Endothelial cell of umbilical vein (primary cell): ENCODE data around the gene TAT. TPM values are rescaled to one million over a fixed set of nuclear protein-coding genes. Genes with fewer than 3 reads are reported as not detected.
"Not testable (repeated sequence)": the region's sequence is repeated elsewhere in the genome, so short reads cannot be mapped to it uniquely, and the experiment has no call there.

Source experiments
- BruUV-seq: library from RNA; stranded (reverse); fragments of 400-500 nt; replicated peaks from 2 replicates; lab custom pipeline; 2021; lab: Mats Ljungman, UMichigan
- CTCF ChIA-PET: fragments of 300-600, 350-600 bp; sonication (Branson Sonifier 250); formaldehyde crosslinking; loops from one replicate; lab custom pipeline; 2021; ENCODE audit warnings: antibody characterized with exemption, inconsistent platforms; lab: Charles Lee
- POLR2A ChIA-PET: fragments of 300-600, 350-600 bp; sonication (Branson Sonifier 250); formaldehyde crosslinking; loops from one replicate; lab custom pipeline; 2021; ENCODE audit warnings: antibody characterized with exemption, inconsistent platforms; lab: Charles Lee
- DNase-seq: peaks from one replicate; pipeline ENCODE4 v3.0.0-alpha.2; 2011; ENCODE audit warnings: low read depth, low spot score
- FAIRE-seq: peaks from 2 replicates; lab custom pipeline; 2011; peaks lifted over from hg19 to GRCh38; lab: Jason Lieb, UNC
- H2AFZ ChIP-seq: 2 replicates; pipeline ENCODE4 v1.6.0; 2012; ENCODE audit warnings: low read depth, low read length, control low read depth, inconsistent platforms
- H3K27ac ChIP-seq: 2 replicates; pipeline ENCODE4 v1.5.1; 2011; ENCODE audit warnings: low read depth, mild to moderate bottlenecking, control low read depth, low read length, moderate library complexity; ENCODE audit not compliant: insufficient read depth
- H3K27me3 ChIP-seq, 2 experiments: 2 replicates each; pipeline versions ENCODE4 v1.6.0 to v1.6.1; 2011; ENCODE audit warnings: low read length in 2 of 2, mixed read lengths in 1 of 2; ENCODE audit not compliant: control insufficient read depth in 2 of 2, insufficient read depth in 2 of 2
- H3K36me3 ChIP-seq, 2 experiments: 2 replicates in 1 of 2; 3 replicates in 1 of 2; pipeline ENCODE4 v1.5.1; 2011; ENCODE audit warnings: low read length in 2 of 2, mild to moderate bottlenecking in 1 of 2, moderate library complexity in 1 of 2; ENCODE audit not compliant: control insufficient read depth in 2 of 2, insufficient read depth in 2 of 2; ENCODE audit errors: extremely low read depth in 1 of 2
- H3K4me1 ChIP-seq: 3 replicates; pipeline ENCODE4 v1.5.1; 2011; ENCODE audit warnings: mild to moderate bottlenecking, low read length; ENCODE audit not compliant: control insufficient read depth, insufficient read depth; ENCODE audit errors: extremely low read depth
- H3K4me2 ChIP-seq: 2 replicates; pipeline ENCODE4 v1.6.1; 2011; ENCODE audit warnings: low read length, control low read depth, mixed read lengths; ENCODE audit not compliant: insufficient read depth
- H3K4me3 ChIP-seq, 3 experiments: fragments of 200-600 bp in 1 of 3; sonication (generic), shearing (Covaris generic) in 1 of 3; replicated peaks in 1 of 3; 2 replicates each; pipeline ENCODE4 v1.5.1; 2011 to 2016; ENCODE audit warnings: control low read depth in 3 of 3, low read length in 3 of 3, mild to moderate bottlenecking in 2 of 3, inconsistent platforms in 1 of 3, low read depth in 1 of 3, moderate library complexity in 1 of 3; ENCODE audit not compliant: insufficient read depth in 1 of 3
- H3K79me2 ChIP-seq: 2 replicates; pipeline ENCODE4 v1.6.0; 2012; ENCODE audit warnings: low read length, inconsistent platforms; ENCODE audit not compliant: control insufficient read depth, insufficient read depth
- H3K9ac ChIP-seq: replicated peaks from 2 replicates; pipeline ENCODE3; 2011; ENCODE audit warnings: low read length, control low read depth; ENCODE audit not compliant: insufficient read depth; ENCODE audit errors: extremely low read depth
- H3K9me1 ChIP-seq: replicated peaks from 3 replicates; pipeline ENCODE4 v1.6.0; 2011; ENCODE audit warnings: mild to moderate bottlenecking, low read length; ENCODE audit not compliant: control insufficient read depth, insufficient read depth; ENCODE audit errors: extremely low read depth
- H3K9me3 ChIP-seq: replicated peaks from 2 replicates; pipeline ENCODE4 v1.5.1; 2012; ENCODE audit warnings: low read length, inconsistent platforms; ENCODE audit not compliant: control insufficient read depth, insufficient read depth
- H4K20me1 ChIP-seq: replicated peaks from 2 replicates; pipeline ENCODE3; 2011; ENCODE audit warnings: mild to moderate bottlenecking, low read length; ENCODE audit not compliant: control insufficient read depth, insufficient read depth; ENCODE audit errors: extremely low read depth
- CTCF ChIP-seq, 2 donors: IDR thresholded peaks; 1 replicate in 1 of 2; 2 replicates in 1 of 2; pipeline ENCODE4 v1.5.1; 2011; ENCODE audit warnings: low read length in 2 of 2, mild to moderate bottlenecking in 2 of 2, moderate library complexity in 2 of 2, control low read depth in 1 of 2, inconsistent platforms in 1 of 2, low read depth in 1 of 2; ENCODE audit not compliant: insufficient read depth in 1 of 2; ENCODE audit errors: extremely low read depth in 1 of 2
- EZH2 ChIP-seq: IDR thresholded peaks from 2 replicates; pipeline ENCODE4 v1.6.1; 2012; ENCODE audit warnings: borderline replicate concordance, low read depth, mild to moderate bottlenecking, moderate library complexity, low read length, inconsistent platforms; ENCODE audit not compliant: severe bottlenecking
- FOS ChIP-seq: IDR thresholded peaks from 2 replicates; pipeline ENCODE4 v1.6.1; 2011; ENCODE audit warnings: mild to moderate bottlenecking, low read length, moderate library complexity, borderline replicate concordance; ENCODE audit not compliant: insufficient read depth
- GATA2 ChIP-seq: IDR thresholded peaks from 2 replicates; pipeline ENCODE4 v1.7.0; 2011; ENCODE audit warnings: low read depth, mild to moderate bottlenecking, moderate library complexity, mixed read lengths, low read length; ENCODE audit not compliant: insufficient read length, insufficient read depth
- JUN ChIP-seq: IDR thresholded peaks from 2 replicates; pipeline ENCODE4 v1.6.1; 2011; ENCODE audit warnings: borderline replicate concordance, low read depth; ENCODE audit not compliant: insufficient read length, insufficient read depth
- MAX ChIP-seq: IDR thresholded peaks from 2 replicates; pipeline ENCODE4 v1.6.1; 2011; ENCODE audit not compliant: insufficient read depth, insufficient read length
- MYC ChIP-seq: IDR thresholded peaks from one replicate; pipeline ENCODE4 v1.6.1; 2011; ENCODE audit warnings: mild to moderate bottlenecking, low read depth, low read length
- POLR2A ChIP-seq: IDR thresholded peaks from 2 replicates; pipeline ENCODE4 v1.6.1; 2012; ENCODE audit warnings: low read depth, mild to moderate bottlenecking, control low read depth, low read length
- POLR2AphosphoS5 ChIP-seq: IDR thresholded peaks from 2 replicates; pipeline ENCODE4 v1.6.1; 2012; ENCODE audit warnings: low read depth, mild to moderate bottlenecking, control low read depth, low read length, moderate library complexity; ENCODE audit not compliant: insufficient read depth
- dilution Hi-C: fragments of 300-500 bp; cut with MboI; formaldehyde crosslinking; loops from one replicate; pipeline ENCODE4 v1.15.0; 2019; ENCODE audit warnings: low sequenced_read_pairs; ENCODE audit not compliant: extremely low pct_ligation_motif_present
- intact Hi-C: fragments of 100-400 bp; cut with micrococcal nuclease; formaldehyde crosslinking; loops from one replicate; pipeline ENCODE4 v1.10.0; 2022
- polyA plus RNA-seq, 4 experiments: library from polyadenylated mRNA; depleted of rRNA in 3 of 4; stranded (reverse) in 3 of 4; unstranded in 1 of 4; fragments of >200 nt; gene quantifications; 2 replicates each; pipeline versions ENCODE4 v1.2.1 to v1.2.3, GENCODE V29; 2011 to 2012; ENCODE audit warnings: missing spikeins in 1 of 4
- total RNA-seq: library from RNA; stranded (reverse); gene quantifications from 2 replicates; pipeline ENCODE4 v1.2.3, GENCODE V29; 2021

TAT gene
- total and polyA plus RNA-seq, 2 donors (not counting 3 experiments of a cell fraction or from before 2014, with no cell fraction given), result not detected

- BruUV-seq, result no TSS peak
- no peak overlapping the region for H3K27ac ChIP-seq
- H3K9me1 ChIP-seq, result no peaks in the 10 kb centered on the region
- no peak overlapping the region for H3K4me2 ChIP-seq
- H3K36me3 ChIP-seq, result no peaks in the 10 kb centered on the region
- POLR2A ChIA-PET, result no interaction called here
- H3K27me3 ChIP-seq, result no peaks in the 10 kb centered on the region
- H2AFZ ChIP-seq, result no peak overlapping the region
- no peaks in the 10 kb centered on the region for H3K4me1 ChIP-seq
- H4K20me1 ChIP-seq, result no peaks in the 10 kb centered on the region
- DNase-seq, result no peak
- no peak for FAIRE-seq
- TF ChIP-seq EZH2 (no peak), MYC (no peak), FOS (no peak), POLR2AphosphoS5 (no peak), JUN (no peak), MAX (no peak), POLR2A (no peak), GATA2 (no peak), CTCF (IDR thresholded peaks at IDR 0.05; ENCODE audit: extremely low read depth in 1 of 2, insufficient read depth in 1 of 2, low read depth in 1 of 2, low read length in 2 of 2) (no peak)
- dilution Hi-C loops (no loop called here), intact Hi-C loops (no loop called here)
- H3K9ac ChIP-seq, result no peak overlapping the region
- CTCF ChIA-PET, result no interaction called here
- H3K79me2 ChIP-seq, result no peaks in the 10 kb centered on the region
- H3K9me3 ChIP-seq, result no peaks in the 10 kb centered on the region
- no peak overlapping the region for H3K4me3 ChIP-seq
Observed at GRCh38 chr16:71584543-71585317, 7.8 kb upstream of the TAT start.

GRCh38 chr16:71582553-71582848, 5.6 kb upstream of the TAT start:
- dilution Hi-C loops, POLR2A ChIA-PET, H3K27me3 ChIP-seq, BruUV-seq, FAIRE-seq, H3K9me1 ChIP-seq, H3K9me3 ChIP-seq, H3K79me2 ChIP-seq, H3K9ac ChIP-seq, H3K27ac ChIP-seq, H3K36me3 ChIP-seq, intact Hi-C loops, H3K4me1 ChIP-seq, H4K20me1 ChIP-seq, H3K4me3 ChIP-seq, H2AFZ ChIP-seq, DNase-seq, H3K4me2 ChIP-seq: not testable (repeated sequence)
- CTCF ChIA-PET, result interaction anchor here (1.5 kb wide), 1 partner anchor 29 kb away, joined by 6 read pairs; no protein-coding TSS in a partner anchor
